Raji (cell line): ENCODE measurements around the gene WDR55.

Experiments
- POLR2A ChIP-seq: IDR thresholded peaks from 2 replicates; pipeline ENCODE4 v1.6.1; 2011; ENCODE audit warnings: low read depth, low read length, control low read depth; ENCODE audit not compliant: insufficient read depth

The WDR55 gene

DNA sequence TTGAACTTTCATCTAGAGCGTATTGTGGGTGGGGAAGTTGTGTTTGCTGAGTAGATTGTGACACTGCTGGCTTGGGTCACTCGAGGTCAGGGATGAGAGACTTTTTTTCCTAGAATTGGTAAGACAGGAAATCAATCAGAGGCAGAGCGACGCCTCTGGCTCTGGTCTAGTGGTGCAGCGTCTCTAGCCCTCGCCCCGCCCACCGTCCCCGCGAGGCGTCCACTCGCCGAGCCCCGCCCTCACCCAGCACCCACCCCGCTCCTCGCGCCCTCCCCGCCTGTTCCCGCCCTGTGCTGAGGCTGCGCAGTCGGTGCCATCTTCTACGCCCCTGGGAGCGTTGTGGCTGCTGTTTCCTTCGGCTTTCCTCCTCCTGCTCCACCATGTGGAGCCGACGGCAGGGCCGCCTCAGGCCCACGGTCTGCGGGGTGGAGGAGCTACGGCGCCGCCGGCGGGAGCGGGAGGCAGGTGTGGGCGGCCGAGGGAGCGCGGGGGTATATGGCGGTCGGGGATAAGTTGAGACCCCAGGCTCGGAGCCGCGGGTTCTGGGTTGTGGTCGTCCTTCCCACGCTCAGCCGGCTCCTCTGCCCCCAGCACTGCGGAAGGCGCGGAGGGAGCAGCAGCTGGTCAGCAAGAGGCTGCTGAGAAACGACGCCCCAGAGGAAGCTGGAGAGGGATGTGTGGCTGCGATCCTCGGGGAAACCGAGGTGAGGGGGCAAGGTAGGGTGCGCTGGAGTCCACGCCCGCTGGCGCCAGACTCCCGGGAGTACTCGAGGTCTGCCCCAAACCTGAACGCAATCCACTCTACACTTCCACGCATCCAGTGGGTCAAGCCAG, 25.3 kb upstream of the WDR55 start, which contains the start of gene TMCO6:
TMCO6 (plus strand) TSS at position 304 of the 834 bp plus-strand sequence; CDS start at position 381, 77 bp downstream.
- peak; percentile 96 for TF ChIP-seq POLR2A

DNA sequence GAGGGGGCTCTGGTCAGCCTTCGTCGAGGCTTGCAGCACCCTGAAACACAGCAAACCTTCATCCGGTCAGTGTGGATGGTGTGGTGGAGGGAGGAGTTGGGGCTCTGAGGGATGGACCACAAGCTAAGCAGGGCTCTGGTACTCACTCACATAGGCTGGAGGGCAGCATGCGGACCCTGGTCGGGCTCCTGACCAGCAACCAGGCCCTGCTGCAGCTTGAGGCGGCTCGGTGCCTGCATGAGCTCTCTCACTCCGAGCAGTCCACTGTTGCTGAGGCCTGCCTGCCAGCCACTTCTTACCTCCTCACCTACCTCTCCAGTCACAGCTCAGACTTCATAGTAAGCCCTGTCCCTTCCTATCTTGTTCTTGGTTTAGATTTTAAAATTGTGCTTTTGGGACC, 23.0 kb upstream of the WDR55 start:
- TF ChIP-seq POLR2A = no peak

DNA sequence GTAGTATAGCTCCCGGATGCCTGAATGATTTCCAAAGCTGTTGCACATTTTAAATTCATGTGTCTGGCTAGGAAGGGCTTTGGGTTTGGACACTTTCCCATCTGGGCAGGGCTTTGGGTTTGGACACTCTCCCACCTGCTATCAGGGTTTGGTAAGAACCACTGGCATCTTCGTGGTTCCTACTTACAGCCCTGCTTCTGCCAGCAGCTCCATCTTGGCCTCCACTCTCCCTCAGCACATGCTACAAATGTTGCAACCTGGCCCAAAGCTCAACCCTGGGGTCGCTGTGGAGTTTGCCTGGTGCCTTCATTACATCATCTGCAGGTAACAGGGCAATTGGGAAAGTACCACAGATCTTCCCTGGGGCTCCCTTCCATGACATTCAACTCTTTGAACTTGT, 22.0 kb upstream of the WDR55 start:
- no peak for TF ChIP-seq POLR2A

DNA sequence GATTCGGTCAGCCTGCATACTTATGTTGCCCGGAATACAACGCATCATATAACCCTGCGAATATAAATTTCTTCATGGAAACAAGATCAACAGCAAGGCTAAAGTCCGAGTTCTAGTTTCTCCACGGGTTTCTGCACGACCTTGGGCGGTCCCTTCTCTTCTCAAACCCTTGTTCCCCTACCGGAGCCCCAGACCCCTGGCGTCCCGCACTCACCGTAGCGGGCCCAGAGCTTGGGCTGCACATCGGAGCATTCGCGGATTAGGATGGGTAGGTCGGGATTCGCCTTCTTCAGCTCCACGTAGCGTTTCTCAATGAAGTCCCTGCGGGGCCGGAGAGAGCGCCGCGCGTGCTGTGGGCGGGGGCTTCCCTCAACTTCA, 17.7 kb upstream of the WDR55 start:
- no peak for TF ChIP-seq POLR2A

DNA sequence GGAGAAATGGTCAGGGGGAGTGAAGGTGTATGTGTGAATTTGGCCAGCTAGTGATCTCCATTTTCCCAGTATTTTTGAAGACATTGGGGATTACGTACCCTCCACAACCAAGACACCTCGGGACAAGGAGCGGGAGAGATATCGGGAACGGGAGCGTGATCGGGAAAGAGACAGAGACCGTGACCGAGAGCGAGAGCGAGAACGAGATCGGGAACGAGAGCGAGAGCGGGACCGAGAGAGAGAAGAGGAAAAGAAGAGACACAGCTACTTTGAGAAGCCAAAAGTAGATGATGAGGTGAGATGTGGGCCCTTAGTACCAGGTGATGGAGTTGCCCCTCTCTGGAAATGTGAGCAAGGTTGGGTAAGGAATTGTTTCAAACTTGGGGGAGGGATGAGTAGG, 5.8 kb upstream of the WDR55 start:
- no peak for TF ChIP-seq POLR2A

DNA sequence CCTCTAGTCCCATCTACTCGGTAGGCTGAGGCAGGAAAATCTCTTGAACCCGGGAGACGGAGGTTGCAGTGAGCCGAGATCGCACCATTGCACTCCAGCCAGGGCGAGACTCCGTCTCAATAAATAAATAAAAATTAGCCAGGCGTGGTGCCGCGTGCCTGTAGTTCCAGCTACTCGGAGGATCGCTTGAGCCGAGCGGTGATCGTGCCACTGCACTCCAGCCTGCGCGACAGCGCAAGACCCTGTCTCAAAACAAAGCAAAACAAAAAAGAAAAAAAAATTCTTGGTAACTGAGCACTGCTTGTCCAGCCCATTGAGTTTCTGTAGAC, 710 bp upstream of the WDR55 start:
- TF ChIP-seq POLR2A = no peak

DNA sequence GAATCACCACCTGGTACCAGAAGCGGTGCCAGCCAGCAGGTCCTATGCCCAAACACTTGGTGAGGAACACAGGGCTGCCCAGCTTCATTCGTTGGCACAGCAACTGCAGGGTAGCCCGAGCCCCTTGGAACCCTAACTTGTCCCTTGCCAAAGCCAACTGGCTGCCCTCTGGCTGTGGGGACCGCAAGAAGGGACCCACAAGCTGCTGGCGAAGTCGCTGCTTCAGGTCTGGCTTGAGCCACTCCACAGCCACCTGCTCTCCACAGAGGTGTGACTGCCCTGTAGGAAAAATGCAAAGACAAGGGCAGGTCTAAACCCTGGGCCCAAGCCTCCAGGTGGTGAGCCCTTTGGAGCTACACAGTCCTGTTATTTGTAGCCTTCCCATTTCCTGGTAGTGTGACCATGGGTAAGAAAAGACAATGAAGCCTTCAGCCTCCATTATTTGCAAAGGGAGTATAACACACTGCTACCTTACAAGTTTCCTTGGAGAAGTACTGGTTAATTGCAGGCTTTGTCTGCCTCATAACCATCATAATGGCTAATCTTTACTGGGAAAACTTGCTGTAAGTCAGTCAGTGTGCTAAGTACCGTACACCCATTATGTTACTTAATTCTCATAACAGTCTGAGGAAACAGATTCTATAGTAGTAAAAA, 6.9 kb downstream of the WDR55 start:
- no peak for TF ChIP-seq POLR2A

DNA sequence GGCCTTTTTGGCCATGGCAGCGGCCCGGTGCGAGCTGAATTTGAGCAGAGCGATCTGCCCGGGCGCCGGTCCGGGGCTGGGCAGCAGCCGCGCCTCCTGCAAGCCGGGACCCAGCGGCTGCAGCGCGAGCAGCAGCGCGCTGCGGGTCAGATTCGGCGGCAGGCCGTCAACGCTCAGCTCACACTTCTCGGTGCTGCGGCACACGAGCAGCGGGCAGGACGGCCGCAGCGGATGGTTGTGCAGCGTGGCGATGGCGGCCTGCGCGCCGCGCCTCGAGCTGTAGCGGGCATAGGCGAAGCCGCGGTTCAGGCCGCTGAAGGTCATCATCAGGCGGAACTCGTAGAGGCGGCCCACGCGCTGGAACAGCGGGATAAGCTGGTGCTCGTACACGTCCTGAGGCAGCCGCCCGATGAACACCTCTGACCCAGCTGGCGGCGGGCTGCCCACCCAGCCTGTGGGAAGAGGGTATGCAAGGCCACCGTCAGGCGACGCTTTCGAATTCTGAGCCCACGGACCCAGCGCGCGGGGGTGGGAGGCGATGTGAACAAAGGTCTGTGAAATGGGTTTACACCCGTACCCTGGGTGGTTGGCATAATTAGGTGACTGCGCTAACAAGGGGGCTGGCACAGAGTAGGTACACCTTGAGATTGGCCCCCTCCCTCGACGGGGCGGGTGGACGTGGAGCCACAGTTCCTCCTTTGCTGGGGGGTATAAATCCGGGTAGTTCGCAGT, 7.9 kb downstream of the WDR55 start:
- TF ChIP-seq POLR2A = no peak

DNA sequence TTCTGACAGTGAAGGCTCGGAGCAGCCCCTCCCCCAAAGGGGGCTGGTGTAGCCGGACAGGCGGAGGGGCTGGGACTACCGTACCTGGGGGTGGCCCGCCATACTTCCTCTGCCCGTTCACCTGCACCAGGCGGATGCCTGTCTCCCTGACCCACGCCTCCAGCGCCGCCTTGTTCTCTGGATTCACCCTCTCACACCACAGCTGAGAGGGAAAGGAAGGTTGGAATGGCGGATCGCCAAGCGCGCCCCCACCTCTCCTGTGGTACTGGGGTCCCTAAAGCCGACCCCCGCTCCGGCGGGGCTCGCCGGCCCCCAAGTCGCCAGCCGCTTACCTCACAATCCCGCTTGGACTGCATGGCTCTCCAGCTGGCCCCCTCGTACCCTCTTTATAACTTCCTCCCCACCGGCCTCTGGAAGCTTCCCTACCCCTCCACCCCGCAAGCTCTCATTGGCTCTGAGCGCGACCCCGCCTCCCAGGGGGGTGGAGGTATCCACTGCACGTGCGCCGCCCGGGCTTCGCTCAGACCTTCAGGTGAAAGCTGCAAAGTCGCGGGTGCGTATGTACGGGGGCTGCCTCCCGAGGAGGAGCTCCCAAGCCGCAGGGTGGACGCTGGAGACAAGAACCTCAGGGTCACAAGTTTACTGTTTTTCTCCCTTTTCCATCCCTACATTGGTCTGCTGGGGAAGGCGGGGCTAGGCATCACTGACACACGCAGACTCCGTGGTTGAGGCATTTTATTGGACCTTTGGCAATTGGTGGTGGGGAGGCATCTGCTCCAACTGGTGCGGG, 8.7 kb downstream of the WDR55 start, which contains the start of gene DND1:
DND1 (minus strand) TSS at position 390 of the 790 bp plus-strand sequence; CDS start at position 356, 34 bp downstream.
- TF ChIP-seq POLR2A = no peak

DNA sequence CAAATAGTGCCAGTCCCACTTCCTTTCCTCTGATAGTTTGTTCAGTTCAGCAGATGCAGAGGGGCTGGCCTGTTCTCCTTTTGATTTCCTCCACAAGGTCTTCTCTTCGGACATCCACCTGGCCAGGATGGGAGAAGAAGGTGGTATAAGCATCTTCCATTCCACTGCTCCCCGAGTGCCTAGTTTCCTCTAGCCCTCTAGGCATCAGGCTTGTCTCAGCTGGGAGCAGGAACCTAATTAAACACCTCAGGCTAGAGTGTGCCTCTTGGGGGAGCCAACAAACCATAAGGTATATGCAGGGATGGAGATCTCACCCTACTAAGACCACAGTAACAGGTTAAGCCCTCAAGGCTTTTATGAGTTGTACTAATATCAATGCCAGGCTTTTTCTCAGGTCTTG, 9.5 kb downstream of the WDR55 start:
- no peak for TF ChIP-seq POLR2A

DNA sequence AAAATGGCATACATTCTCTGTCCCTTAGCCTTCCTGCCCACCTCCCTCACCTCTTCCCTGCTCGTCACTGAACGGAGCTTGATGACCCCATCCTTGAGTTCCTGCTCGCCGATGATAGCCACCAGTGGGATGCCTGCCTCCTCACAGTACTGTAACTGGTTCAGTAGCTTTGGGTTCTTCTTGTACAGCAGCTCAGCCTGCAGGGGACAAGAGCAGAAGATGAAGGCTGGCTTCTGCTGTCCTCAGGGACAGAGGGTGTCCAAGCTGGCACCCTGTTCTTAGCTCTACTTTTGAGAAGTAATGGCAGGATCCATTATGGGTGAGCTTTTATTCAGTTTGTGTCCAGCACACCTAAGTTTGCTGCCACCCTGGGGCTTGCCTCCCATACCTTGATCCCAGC, 9.9 kb downstream of the WDR55 start:
- no peak for TF ChIP-seq POLR2A

DNA sequence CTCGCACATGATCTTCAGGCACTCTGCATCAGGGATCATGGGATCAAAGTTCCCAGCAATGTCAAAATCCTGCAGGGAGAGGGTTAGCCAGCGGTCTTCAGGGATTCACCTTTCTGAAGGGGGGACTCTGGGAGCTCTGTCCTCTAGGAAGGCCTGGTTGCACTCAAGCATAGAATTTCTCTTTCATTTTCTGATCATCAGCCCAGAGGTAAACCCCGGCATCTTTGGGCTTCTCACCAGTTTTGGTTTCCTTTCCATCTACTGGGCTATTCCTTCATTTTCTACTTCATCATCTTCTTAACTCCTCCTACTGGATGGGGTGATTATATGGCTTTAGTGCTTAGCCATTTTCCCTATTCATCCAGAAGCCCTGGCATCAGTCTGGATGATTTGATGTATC, 13.2 kb downstream of the WDR55 start:
- no peak for TF ChIP-seq POLR2A

DNA sequence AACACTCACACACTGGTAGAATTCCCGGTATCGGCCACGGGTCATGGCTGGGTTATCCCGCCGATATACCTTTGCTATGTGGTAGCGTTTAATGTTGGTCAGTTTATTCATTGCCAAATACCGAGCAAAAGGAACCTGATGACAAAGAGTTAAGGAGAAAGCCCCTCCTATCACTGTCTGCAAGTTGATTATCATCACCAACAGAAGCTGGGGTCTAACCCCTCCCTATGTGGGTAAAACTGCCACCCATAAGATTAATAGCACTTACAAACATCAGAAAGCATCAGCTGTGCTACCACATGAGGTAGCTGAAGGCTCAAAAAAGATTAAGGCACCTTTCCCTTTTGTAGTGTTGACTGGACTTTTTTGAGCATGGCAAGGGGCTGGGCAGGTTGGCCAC, 14.3 kb downstream of the WDR55 start:
- no peak for TF ChIP-seq POLR2A

DNA sequence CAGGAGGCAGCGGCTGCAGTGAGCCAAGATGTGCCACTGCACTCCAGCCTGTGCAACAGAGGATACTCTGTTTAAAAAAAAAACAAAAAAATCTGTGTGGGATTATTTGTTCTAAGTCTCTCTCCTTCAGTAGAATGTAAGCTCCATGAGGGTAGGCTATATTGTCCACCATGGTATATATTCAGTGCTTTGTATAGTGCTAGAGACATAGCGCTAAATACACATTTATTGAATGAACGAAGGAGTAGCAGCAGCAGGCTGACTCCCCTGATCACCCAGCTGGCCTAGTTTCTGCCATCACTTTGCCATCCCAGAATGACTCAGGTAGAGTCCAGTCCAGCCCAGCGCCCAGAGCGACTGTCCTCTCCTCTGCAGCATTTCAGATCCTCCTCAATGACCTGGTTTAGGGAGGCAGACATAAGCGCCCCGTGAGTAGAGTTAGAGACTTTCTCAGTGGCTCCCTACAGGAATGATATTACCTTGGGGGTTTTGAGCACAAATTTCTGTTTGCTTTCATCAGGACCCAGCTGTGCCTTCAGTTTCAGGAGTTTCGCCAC, 25.8 kb downstream of the WDR55 start:
- no peak for TF ChIP-seq POLR2A
